ENCODE results near the gene SENP5. TPM values are rescaled to one million over a fixed set of nuclear protein-coding genes. Genes with fewer than 3 reads are reported as not detected.

Gene SENP5
- total and polyA plus RNA-seq, 2 of the 8 experiments (the other 6 are each of a cell fraction or from before 2014, with no cell fraction given): 6.7 to 27.3 TPM

GRCh38 chr3:196843435-196844110, 24.1 kb upstream of the SENP5 start:
- FAIRE-seq: no peak
- 82% methylated on average over 9 of the region's 9 CpGs; no CpG with 5 or more reads in 1 of the 2 experiments for WGBS, 2 experiments (ENCODE audit: extremely low coverage in 1 of 2, insufficient coverage in 1 of 2, insufficient read length in 1 of 2, insufficient replicate concordance in 2 of 2, low coverage in 1 of 2, low lambda C conversion rate in 2 of 2, missing lambda C conversion rate in 1 of 2)
- no peak for TF ChIP-seq NRF1 (IDR thresholded peaks at IDR 0.05; ENCODE audit: low read depth, low read length)
- no peak for TF ChIP-seq ZNF274 (IDR thresholded peaks at IDR 0.05; ENCODE audit: borderline replicate concordance, extremely low read depth, low read length)
- TF ChIP-seq SAP30 (IDR thresholded peaks at IDR 0.05; ENCODE audit: insufficient read depth, insufficient replicate concordance, low read length): no peak
- no peak for TF ChIP-seq CHD2 (IDR thresholded peaks at IDR 0.05; ENCODE audit: low read length)
- TF ChIP-seq BACH1 (IDR thresholded peaks at IDR 0.05; ENCODE audit: low read length): no peak
- TF ChIP-seq SP4 (IDR thresholded peaks at IDR 0.05; ENCODE audit: low read length): no peak
- no peak for TF ChIP-seq SP1 (IDR thresholded peaks at IDR 0.05; ENCODE audit: low read depth, low read length)
- no peak for TF ChIP-seq TAF7 (optimal IDR thresholded peaks at IDR 0.05; ENCODE audit: borderline replicate concordance, low read depth, low read length)
- TF ChIP-seq MAFK (IDR thresholded peaks at IDR 0.05; ENCODE audit: low read depth, low read length): no peak
- no peak for TF ChIP-seq TEAD4 (IDR thresholded peaks at IDR 0.05; ENCODE audit: low read depth, low read length)
- no peak for TF ChIP-seq SRF (IDR thresholded peaks at IDR 0.05; ENCODE audit: low read depth, low read length)

More at GRCh38 chr3:196843435-196844110, 24.1 kb upstream of the SENP5 start:
- Histone ChIP-seq H3K9ac (replicated peaks in 1 of 4; ENCODE audit: extremely low read depth in 1 of 4, low read depth in 3 of 4, low read length in 3 of 4) (no peak overlapping the region), H3K23me2 (ENCODE audit: low read depth, low read length) (no peaks in the 10 kb centered on the region), H3K4me1 (replicated peaks in 1 of 4; ENCODE audit: control insufficient read depth in 3 of 4, insufficient read depth in 4 of 4, low read length in 3 of 4) (no peaks in the 10 kb centered on the region), H3K4ac (replicated peaks; ENCODE audit: insufficient read length, low read depth, low read length) (no peak overlapping the region), H2AFZ (ENCODE audit: low read length) (0 out of 2 replicates have a peak overlapping the region, but pooled peaks have one; percentile 40), H3K9me3 (ENCODE audit: insufficient read depth in 2 of 2, low read depth in 1 of 2, low read length in 1 of 2) (peaks cover 8 to 10% of the 10 kb centered on the region in 2 experiments; a peak in 3 of 4 replicates), H3K79me2 (ENCODE audit: control insufficient read depth in 1 of 2, insufficient read depth in 2 of 2, low read length in 2 of 2) (no peaks in the 10 kb centered on the region), H2BK120ac (replicated peaks; ENCODE audit: low read depth, low read length) (no peak overlapping the region), H3K4me2 (ENCODE audit: insufficient read depth in 1 of 2, low read depth in 2 of 2, low read length in 2 of 2) (no peak overlapping the region), H3K4me3 (ENCODE audit: extremely low read depth in 1 of 4, insufficient read depth in 2 of 4, low read depth in 3 of 4, low read length in 4 of 4) (no peak overlapping the region), H3K79me1 (ENCODE audit: low read depth, low read length) (no peaks in the 10 kb centered on the region), H2AK5ac (ENCODE audit: low read depth, low read length) (no peak overlapping the region), H2BK5ac (ENCODE audit: low read depth, low read length) (no peak overlapping the region), H3K23ac (ENCODE audit: insufficient read length) (no peak overlapping the region), H3K36me3 (ENCODE audit: control insufficient read depth in 2 of 4, insufficient read depth in 4 of 4, low read length in 3 of 4) (no peaks in the 10 kb centered on the region), H3K27me3 (replicated peaks in 1 of 4; ENCODE audit: control insufficient read depth in 3 of 4, extremely low read depth in 1 of 4, insufficient read depth in 3 of 4, low read length in 3 of 4) (no peaks in the 10 kb centered on the region), H2BK12ac (ENCODE audit: low read depth, low read length) (no peak overlapping the region), H2BK20ac (ENCODE audit: low read length) (no peak overlapping the region), H2BK15ac (ENCODE audit: low read length) (no peak overlapping the region), H3K18ac (ENCODE audit: extremely low read depth, low read length) (no peak overlapping the region), H4K5ac (ENCODE audit: insufficient read length, low read depth, low read length) (no peak overlapping the region), H3K14ac (ENCODE audit: insufficient read length) (no peak overlapping the region), H4K91ac (replicated peaks; ENCODE audit: insufficient read length, low read length) (no peak overlapping the region), H4K8ac (ENCODE audit: extremely low read depth, insufficient read depth, low read length) (no peak overlapping the region), H3K27ac (ENCODE audit: low read depth, low read length) (no peak overlapping the region), H3K56ac (replicated peaks; ENCODE audit: insufficient read length, low read depth, low read length) (no peak overlapping the region), H4K20me1 (replicated peaks in 1 of 2; ENCODE audit: control insufficient read depth in 1 of 2, insufficient read depth in 2 of 2, low read length in 2 of 2) (no peaks in the 10 kb centered on the region)
- POLR2A ChIA-PET (ENCODE audit: partially characterized antibody): interaction anchor here (1.3 kb wide), 1 partner anchor 25 kb away, joined by 4 read pairs; the partner anchor contains the start of gene SENP5
- CTCF ChIA-PET (ENCODE audit: partially characterized antibody): interaction anchor here (0.6 kb wide), 1 partner anchor 20 kb away, joined by 3 read pairs; no protein-coding TSS in a partner anchor
- no peak for DNase-seq (ENCODE audit: low read depth in 1 of 2, low spot score in 2 of 2)
